Type B pancreatic cell (in vitro differentiated cells): ENCODE results near the gene GRIN2C. TPM values are rescaled to one million over a fixed set of nuclear protein-coding genes. Genes with fewer than 3 reads are reported as not detected.

Source experiments
- DNase-seq: peaks from one replicate; pipeline ENCODE4 v3.0.0; 2021; ENCODE audit warnings: mixed read lengths; ENCODE audit not compliant: unreplicated experiment; ENCODE audit errors: extremely low spot score
- H3K27ac Mint-ChIP-seq: 2 replicates; pipeline ENCODE4 v1.8.0; 2021; ENCODE audit warnings: mild to moderate bottlenecking, mixed read lengths
- H3K27me3 Mint-ChIP-seq: 2 replicates; pipeline ENCODE4 v1.8.0; 2021; ENCODE audit warnings: mixed read lengths
- H3K36me3 Mint-ChIP-seq: 2 replicates; pipeline ENCODE4 v1.8.0; 2021; ENCODE audit warnings: mixed read lengths
- H3K4me1 Mint-ChIP-seq: one replicate; pipeline ENCODE4 v1.8.0; 2021; ENCODE audit warnings: mixed read lengths; ENCODE audit not compliant: unreplicated experiment
- H3K4me3 Mint-ChIP-seq: 2 replicates; pipeline ENCODE4 v1.8.0; 2021; ENCODE audit warnings: mild to moderate bottlenecking, mixed read lengths
- H3K9me3 Mint-ChIP-seq: 2 replicates; pipeline ENCODE4 v1.8.0; 2021; ENCODE audit warnings: mixed read lengths
- CTCF ChIP-seq: fragments of 200-600 bp; sonication (generic); conservative IDR thresholded peaks from 2 replicates; pipeline ENCODE4 v1.5.0; 2021; ENCODE audit warnings: antibody characterized with exemption, mild to moderate bottlenecking
- total RNA-seq: library from RNA; stranded (reverse); gene quantifications from 2 replicates; pipeline ENCODE4 v1.2.1, GENCODE V29; 2021; ENCODE audit warnings: low replicate concordance

Gene GRIN2C
- total RNA-seq, 1 donor from 2014 or later = 0.72 TPM

- H3K27me3 Mint-ChIP-seq = no peaks in the 10 kb centered on the region
- no peak for DNase-seq
- H3K36me3 Mint-ChIP-seq = no peaks in the 10 kb centered on the region
- H3K27ac Mint-ChIP-seq = no peak overlapping the region
- no peaks in the 10 kb centered on the region for H3K9me3 Mint-ChIP-seq
- peaks cover 4% of the 10 kb centered on the region for H3K4me1 Mint-ChIP-seq
- TF ChIP-seq CTCF = no peak
- no peak overlapping the region for H3K4me3 Mint-ChIP-seq
Measured at GRCh38 chr17:74803388-74803930, 56.2 kb downstream of the GRIN2C start.

GRCh38 chr17:74801896-74802295 lies 57.8 kb downstream of the GRIN2C start:
- H3K27ac Mint-ChIP-seq = no peak overlapping the region
- H3K9me3 Mint-ChIP-seq = no peaks in the 10 kb centered on the region
- H3K4me1 Mint-ChIP-seq = peaks cover 14% of the 10 kb centered on the region
- no peak for DNase-seq
- no peak overlapping the region for H3K4me3 Mint-ChIP-seq
- no peaks in the 10 kb centered on the region for H3K36me3 Mint-ChIP-seq
- no peaks in the 10 kb centered on the region for H3K27me3 Mint-ChIP-seq
- no peak for TF ChIP-seq CTCF

GRCh38 chr17:74800531-74800930 lies 59.2 kb downstream of the GRIN2C start:
- Mint-ChIP-seq H3K27ac (no peak overlapping the region), H3K4me3 (no peak overlapping the region), H3K36me3 (no peaks in the 10 kb centered on the region), H3K9me3 (no peaks in the 10 kb centered on the region), H3K27me3 (no peaks in the 10 kb centered on the region), H3K4me1 (peaks cover 14% of the 10 kb centered on the region)
- no peak for DNase-seq
- no peak for TF ChIP-seq CTCF

DNA sequence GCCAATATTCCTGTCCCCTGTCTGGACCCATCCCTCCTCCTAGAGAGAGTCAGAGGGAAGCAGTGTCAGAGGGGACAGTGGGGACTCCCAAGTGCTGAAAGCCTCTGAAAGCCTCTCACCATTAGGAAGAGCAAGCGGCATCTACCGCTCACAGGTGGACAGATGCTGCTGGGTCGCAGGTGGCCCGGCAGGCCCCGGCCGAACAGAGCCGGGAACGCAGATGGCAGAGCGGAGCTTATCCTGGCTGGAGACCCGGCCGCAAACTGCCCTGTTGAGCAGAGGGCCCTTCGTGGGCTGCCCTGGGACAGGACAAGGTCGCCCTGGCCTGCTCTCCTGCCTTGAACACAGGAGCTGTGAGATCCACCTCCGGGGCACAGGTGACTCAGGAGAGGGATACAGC lies 60.6 kb downstream of the GRIN2C start:
- Mint-ChIP-seq H3K27ac (no peak overlapping the region), H3K27me3 (no peaks in the 10 kb centered on the region), H3K4me1 (peaks cover 14% of the 10 kb centered on the region), H3K9me3 (no peaks in the 10 kb centered on the region), H3K36me3 (no peaks in the 10 kb centered on the region), H3K4me3 (no peak overlapping the region)
- TF ChIP-seq CTCF = no peak
- DNase-seq = no peak

GRCh38 chr17:74798239-74798707 lies 61.4 kb downstream of the GRIN2C start:
- peaks cover 14% of the 10 kb centered on the region for H3K4me1 Mint-ChIP-seq
- TF ChIP-seq CTCF = no peak
- no peaks in the 10 kb centered on the region for H3K9me3 Mint-ChIP-seq
- H3K36me3 Mint-ChIP-seq = no peaks in the 10 kb centered on the region
- H3K4me3 Mint-ChIP-seq = no peak overlapping the region
- H3K27ac Mint-ChIP-seq = no peak overlapping the region
- no peaks in the 10 kb centered on the region for H3K27me3 Mint-ChIP-seq
- DNase-seq = no peak

GRCh38 chr17:74797824-74798223 lies 61.9 kb downstream of the GRIN2C start:
- Mint-ChIP-seq H3K36me3 (peaks cover 1% of the 10 kb centered on the region), H3K27ac (no peak overlapping the region), H3K9me3 (no peaks in the 10 kb centered on the region), H3K4me1 (peaks cover 14% of the 10 kb centered on the region), H3K4me3 (no peak overlapping the region), H3K27me3 (no peaks in the 10 kb centered on the region)
- DNase-seq = no peak
- TF ChIP-seq CTCF = no peak
